Measurements from ENCODE around the gene TMEM260.

TMEM260 gene

DNA sequence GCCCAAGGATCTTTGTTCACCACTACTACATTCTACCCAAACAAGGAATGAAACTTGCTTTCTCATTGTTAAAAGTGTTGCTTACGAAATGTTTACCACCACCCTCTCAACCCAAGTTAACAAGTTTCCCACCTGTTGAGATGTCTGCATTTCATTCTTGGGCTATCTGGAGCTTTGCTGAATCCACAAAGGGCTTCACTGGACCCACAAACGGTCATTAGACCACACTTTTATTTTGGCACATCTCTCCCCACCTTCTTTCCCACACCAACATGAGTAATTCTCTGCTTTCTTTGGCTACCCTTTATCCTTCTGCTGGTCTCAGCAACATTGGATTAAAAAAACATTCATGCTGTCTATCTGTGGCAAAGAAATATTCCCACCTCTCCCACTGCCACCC is 78.0 kb downstream of the TMEM260 start:
- TF ChIP-seq, protein P1, sequence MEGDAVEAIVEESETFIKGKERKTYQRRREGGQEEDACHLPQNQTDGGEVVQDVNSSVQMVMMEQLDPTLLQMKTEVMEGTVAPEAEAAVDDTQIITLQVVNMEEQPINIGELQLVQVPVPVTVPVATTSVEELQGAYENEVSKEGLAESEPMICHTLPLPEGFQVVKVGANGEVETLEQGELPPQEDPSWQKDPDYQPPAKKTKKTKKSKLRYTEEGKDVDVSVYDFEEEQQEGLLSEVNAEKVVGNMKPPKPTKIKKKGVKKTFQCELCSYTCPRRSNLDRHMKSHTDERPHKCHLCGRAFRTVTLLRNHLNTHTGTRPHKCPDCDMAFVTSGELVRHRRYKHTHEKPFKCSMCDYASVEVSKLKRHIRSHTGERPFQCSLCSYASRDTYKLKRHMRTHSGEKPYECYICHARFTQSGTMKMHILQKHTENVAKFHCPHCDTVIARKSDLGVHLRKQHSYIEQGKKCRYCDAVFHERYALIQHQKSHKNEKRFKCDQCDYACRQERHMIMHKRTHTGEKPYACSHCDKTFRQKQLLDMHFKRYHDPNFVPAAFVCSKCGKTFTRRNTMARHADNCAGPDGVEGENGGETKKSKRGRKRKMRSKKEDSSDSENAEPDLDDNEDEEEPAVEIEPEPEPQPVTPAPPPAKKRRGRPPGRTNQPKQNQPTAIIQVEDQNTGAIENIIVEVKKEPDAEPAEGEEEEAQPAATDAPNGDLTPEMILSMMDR (IDR thresholded peaks at IDR 0.05; ENCODE audit: insufficient read depth, low read depth, low read length, missing control alignments) = no peak
- H3K4me3 ChIP-seq (ENCODE audit: low read length) = no peak overlapping the region
- DNase-seq (ENCODE audit: low read depth) = no peak

DNA sequence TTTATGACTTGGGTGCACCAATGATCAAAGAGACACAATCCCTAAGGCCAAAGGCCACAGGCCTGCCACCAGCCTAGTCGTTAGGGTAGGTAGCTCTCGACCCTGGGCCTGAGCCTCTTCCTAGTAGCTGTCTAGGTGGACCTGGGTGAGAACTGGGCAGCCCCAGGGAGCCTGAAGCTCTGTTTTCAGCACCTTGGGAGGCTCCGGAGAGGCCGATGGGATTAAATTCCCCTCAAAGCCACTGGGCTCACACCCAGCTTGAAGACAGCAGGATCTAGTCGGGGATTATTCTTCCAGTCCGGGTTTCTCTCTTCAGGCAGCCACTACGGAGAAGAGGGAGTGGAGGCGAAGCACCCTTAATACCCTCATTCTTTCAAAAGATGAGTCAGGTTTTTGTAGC is 79.8 kb downstream of the TMEM260 start:
- H3K4me3 ChIP-seq (ENCODE audit: low read length) = no peak overlapping the region
- TF ChIP-seq, protein P1 (IDR thresholded peaks at IDR 0.05; ENCODE audit: insufficient read depth, low read depth, low read length, missing control alignments) = no peak
- no peak for DNase-seq (ENCODE audit: low read depth)

DNA sequence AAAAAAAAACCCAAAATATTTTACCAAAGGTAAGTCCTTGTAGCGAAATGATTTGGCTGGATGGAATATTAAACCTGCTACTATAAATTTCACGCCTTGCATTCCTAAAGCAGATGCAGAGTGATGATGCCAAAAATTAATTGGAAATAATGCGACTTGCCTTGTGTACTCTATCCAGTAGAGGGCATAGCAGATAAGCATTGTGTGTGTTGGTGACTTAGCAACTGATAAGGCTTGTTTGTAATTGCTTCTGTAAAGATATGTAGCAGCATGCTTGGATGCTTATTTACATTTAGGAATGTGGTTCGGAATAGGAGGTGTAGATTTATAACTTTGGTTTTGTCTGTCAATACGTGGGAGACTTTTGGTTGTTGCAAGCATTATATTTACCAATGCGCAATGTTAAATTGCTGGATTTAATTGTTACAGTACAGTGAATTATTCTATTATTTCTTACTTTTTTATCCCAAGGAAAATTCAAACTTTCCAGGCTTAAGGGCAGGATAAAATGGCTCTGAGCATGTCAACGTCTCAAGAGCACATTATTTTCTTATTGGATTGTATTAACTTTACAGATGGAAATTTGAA is 80.5 kb downstream of the TMEM260 start:
- no peak overlapping the region for H3K4me3 ChIP-seq (ENCODE audit: low read length)
- peak; percentile 70 for DNase-seq (ENCODE audit: low read depth)
- TF ChIP-seq, protein P1 (IDR thresholded peaks at IDR 0.05; ENCODE audit: insufficient read depth, low read depth, low read length, missing control alignments) = peak; percentile 79

DNA sequence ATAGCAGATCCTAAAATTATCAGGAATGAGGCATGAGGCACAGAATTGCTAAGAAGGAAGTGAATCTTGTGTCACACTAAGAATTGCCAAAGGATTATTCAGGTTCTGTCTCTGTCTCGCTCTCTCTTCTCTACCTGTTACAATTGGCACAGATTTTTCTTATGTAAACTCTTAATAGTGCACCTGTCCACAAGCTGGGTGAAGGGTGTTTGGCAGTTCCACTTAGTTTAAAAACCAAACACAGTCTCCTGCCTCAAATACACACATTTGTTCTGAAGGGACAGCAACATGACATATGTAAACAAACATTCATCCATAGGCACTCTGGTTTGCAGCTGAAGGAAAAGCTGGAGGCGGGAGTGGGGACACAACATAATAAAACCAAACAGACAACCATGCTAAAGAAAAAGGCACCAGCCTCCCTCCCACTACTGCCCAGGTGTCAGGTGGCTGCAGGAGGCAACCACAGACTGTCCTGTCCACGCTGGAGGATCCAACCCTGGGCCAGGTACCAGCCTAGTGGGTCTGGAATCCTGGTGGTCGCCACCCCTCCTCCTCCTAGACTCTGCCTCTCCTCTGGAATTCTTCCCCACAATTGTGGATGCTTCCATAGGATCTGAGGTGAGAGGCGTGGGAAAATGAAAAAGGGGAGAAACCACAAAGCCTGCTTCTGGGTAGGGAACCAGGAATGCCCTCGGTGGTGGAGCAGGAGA is 81.2 kb downstream of the TMEM260 start:
- TF ChIP-seq, protein P1 (IDR thresholded peaks at IDR 0.05; ENCODE audit: insufficient read depth, low read depth, low read length, missing control alignments) = no peak
- DNase-seq (ENCODE audit: low read depth) = no peak

DNA sequence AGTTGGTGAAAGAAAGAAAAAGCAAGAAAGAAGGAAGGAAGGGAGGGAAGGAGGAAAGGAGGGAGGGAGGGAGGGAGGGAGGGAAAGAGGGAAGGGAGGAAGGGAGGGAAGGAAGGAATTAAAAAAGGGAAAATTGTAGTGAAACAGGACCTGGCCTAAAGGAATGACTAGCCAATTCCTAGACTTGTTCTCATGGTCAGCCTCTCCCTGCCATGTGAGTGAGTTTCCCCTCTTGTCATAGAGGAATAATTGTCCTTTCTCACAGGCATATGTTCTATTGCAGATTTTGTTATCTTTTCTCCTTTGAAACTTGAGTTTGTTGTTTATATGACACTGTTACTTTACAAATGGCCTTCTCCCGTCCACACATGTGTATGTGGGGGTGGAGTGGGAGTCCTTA is 81.9 kb downstream of the TMEM260 start:
- no peak for DNase-seq (ENCODE audit: low read depth)
- TF ChIP-seq, protein P1 (IDR thresholded peaks at IDR 0.05; ENCODE audit: insufficient read depth, low read depth, low read length, missing control alignments) = no peak
- no peak overlapping the region for H3K4me3 ChIP-seq (ENCODE audit: low read length)

More for the DNA sequence above, 81.2 kb downstream of the TMEM260 start:
- H3K4me3 ChIP-seq (ENCODE audit: low read length) = no peak overlapping the region

DNA sequence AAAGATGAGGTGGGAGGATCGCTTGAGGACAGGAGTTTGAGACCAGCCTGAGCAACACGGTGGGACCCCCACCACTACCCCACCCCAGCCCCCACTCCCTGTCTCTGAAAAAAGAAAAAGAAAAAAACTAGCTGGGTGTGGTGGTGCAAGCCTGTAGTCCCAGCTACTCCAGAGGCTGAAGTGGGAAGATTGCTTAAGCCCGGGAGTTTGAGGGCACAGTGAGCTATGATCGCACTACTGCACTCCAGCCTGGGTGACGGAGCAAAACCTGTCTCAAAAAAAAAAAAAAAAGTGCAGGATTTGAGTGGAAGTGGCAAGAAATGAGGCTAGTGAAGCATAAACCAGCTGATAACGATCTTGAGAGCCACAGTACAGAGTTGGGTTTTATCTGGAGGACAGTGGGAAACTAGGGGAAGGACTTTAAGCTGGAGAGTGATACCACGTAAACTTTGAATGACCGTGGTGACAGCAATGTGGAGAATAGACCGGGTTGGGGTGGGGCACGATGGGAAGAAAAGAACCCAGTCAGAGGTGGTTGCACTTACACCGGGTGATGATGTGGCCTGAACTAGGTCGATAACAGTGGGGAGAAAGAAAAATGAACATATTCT is 85.3 kb downstream of the TMEM260 start:
- TF ChIP-seq, protein P1 (IDR thresholded peaks at IDR 0.05; ENCODE audit: insufficient read depth, low read depth, low read length, missing control alignments) = no peak
- no peak for DNase-seq (ENCODE audit: low read depth)
- no peak overlapping the region for H3K4me3 ChIP-seq (ENCODE audit: low read length)
